IPS-15b (cell line): ENCODE data around the gene ST8SIA4.

Experiments used
- H3K27me3 ChIP-seq: one replicate; pipeline ENCODE4 v1.6.1; 2013; ENCODE audit warnings: low read length; ENCODE audit not compliant: control insufficient read depth, insufficient read depth
- H3K36me3 ChIP-seq: one replicate; pipeline ENCODE4 v1.6.1; 2013; ENCODE audit warnings: low read length; ENCODE audit not compliant: control insufficient read depth, insufficient read depth
- H3K4me1 ChIP-seq: one replicate; pipeline ENCODE4 v1.6.1; 2013; ENCODE audit warnings: mild to moderate bottlenecking, low read length; ENCODE audit not compliant: control insufficient read depth, insufficient read depth
- H3K4me3 ChIP-seq: one replicate; pipeline ENCODE4 v1.5.1; 2013; ENCODE audit warnings: low read depth, low read length
- H3K9ac ChIP-seq: one replicate; pipeline ENCODE4 v1.6.1; 2013; ENCODE audit warnings: low read depth, mild to moderate bottlenecking, low read length
- H3K9me3 ChIP-seq: one replicate; pipeline ENCODE4 v1.6.1; 2013; ENCODE audit warnings: mild to moderate bottlenecking, low read length; ENCODE audit not compliant: control insufficient read depth, insufficient read depth

The ST8SIA4 gene

DNA sequence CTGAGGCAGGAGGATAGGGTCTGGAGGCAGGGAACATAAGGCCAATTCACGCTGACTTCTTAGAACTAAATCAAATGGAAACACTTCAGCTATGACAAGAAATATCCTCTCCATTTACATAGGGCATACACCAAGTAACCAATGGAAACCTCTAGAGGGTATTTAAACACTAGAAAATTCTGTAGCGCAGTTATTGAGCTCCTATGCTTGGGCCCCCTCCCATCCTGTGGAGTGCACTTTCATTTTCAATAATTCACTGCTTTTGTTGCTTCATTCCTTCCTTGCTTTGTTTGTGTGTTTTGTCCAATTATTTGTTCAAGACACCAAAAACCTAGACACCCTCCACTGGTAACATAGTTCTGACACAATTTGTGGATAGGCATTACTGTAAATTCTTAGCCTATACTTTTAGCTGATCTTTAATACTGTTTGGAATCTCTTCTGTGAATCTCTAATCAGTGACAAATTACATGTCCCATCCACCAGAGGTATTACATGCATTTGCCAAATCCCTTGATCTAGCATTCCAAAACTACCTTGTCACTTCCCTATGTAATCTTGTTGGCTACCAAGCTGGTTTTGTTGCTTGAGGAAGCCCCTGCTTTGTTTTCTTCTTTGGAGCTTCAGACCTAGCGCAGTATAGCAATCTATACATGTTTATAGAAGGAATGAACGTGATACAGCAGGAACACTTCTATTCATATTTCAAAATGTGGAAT, 61.6 kb downstream of the ST8SIA4 start:
- Histone ChIP-seq H3K9ac (no peak overlapping the region), H3K27me3 (no peaks in the 10 kb centered on the region), H3K9me3 (no peaks in the 10 kb centered on the region), H3K36me3 (no peaks in the 10 kb centered on the region), H3K4me1 (peaks cover 4% of the 10 kb centered on the region), H3K4me3 (no peak overlapping the region)

GRCh38 chr5:100840789-100841188, 62.3 kb downstream of the ST8SIA4 start:
- Histone ChIP-seq H3K4me1 (peaks cover 4% of the 10 kb centered on the region), H3K36me3 (no peaks in the 10 kb centered on the region), H3K9ac (no peak overlapping the region), H3K4me3 (no peak overlapping the region), H3K9me3 (no peaks in the 10 kb centered on the region), H3K27me3 (no peaks in the 10 kb centered on the region)

- Histone ChIP-seq H3K4me1 (peaks cover 4% of the 10 kb centered on the region), H3K4me3 (no peak overlapping the region), H3K36me3 (no peaks in the 10 kb centered on the region), H3K9ac (no peak overlapping the region), H3K27me3 (no peaks in the 10 kb centered on the region), H3K9me3 (no peaks in the 10 kb centered on the region)
Measured at GRCh38 chr5:100840370-100840769, 62.7 kb downstream of the ST8SIA4 start.

DNA sequence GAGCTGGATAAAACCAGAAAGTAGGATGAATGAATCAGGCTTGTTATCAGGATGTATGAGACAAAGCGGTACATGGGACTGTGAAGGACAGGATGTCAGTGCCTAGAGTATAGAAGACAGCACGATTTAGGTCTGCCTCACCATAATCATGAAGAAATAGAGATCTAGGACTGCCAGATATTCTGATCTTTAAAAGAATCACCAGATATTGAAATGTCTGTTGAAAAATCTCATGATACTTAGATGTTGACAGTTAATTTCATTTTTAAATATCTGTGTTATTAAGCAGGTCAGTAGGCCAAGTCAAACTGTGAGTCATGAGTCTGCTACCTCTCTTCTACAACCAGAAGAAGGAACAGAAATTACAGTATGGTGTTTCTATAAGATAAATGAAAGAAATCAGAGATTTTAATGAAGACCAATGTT, 65.0 kb downstream of the ST8SIA4 start:
- no peaks in the 10 kb centered on the region for H3K36me3 ChIP-seq
- H3K4me1 ChIP-seq, result peaks cover 4% of the 10 kb centered on the region
- H3K9me3 ChIP-seq, result no peaks in the 10 kb centered on the region
- H3K9ac ChIP-seq, result no peak overlapping the region
- no peaks in the 10 kb centered on the region for H3K27me3 ChIP-seq
- no peak overlapping the region for H3K4me3 ChIP-seq

- H3K4me3 ChIP-seq, result no peak overlapping the region
- no peaks in the 10 kb centered on the region for H3K9me3 ChIP-seq
- no peaks in the 10 kb centered on the region for H3K4me1 ChIP-seq
- no peaks in the 10 kb centered on the region for H3K27me3 ChIP-seq
- no peak overlapping the region for H3K9ac ChIP-seq
- H3K36me3 ChIP-seq, result no peaks in the 10 kb centered on the region
Measured at GRCh38 chr5:100834519-100834918, 68.6 kb downstream of the ST8SIA4 start.

DNA sequence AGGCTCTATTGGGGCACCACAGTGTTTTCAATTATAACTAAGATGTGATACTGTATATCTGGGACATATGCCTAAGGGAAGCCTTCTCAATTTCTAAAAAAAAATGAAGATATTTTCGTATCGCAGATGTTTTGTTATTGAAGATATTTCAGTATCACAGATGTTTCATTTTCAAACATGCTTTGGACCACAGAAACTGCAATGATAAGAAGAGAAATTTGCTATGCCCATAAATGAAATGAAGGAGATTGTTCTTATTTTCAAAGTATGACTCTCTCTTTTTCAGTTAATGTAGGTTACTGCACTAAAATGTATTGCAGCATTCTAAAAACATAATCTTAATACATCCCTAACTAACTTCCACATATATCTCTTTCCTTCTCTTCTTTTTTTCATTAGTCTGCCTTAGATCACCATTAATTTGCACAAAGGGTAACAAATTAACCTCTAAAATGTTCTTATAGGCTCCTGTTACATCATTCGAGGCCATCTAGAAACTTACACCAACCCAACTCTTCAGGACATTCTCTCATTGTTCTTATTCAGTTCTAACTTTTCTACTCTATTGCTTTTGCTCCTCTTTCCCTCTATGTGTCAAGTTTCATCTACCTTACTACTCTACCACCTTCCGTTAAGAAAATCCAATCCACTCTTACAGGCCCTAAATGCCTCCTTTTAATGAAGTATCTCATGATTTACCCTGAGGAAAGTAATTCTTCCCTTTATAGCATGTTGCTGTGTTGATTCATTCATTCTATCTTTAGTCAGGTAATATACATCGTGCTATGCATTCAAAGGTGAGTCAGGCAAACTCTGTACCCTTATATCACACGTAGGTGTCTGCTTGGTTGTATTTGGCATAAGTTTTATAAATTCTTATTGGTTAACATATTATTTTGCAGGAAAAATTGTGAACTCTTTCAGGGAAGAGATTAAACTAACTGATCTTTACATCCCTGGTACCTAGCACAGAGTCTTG, 70.5 kb downstream of the ST8SIA4 start:
- Histone ChIP-seq H3K4me1 (peaks cover 3% of the 10 kb centered on the region), H3K9me3 (no peaks in the 10 kb centered on the region), H3K27me3 (no peaks in the 10 kb centered on the region), H3K36me3 (no peaks in the 10 kb centered on the region), H3K4me3 (no peak overlapping the region), H3K9ac (no peak overlapping the region)

DNA sequence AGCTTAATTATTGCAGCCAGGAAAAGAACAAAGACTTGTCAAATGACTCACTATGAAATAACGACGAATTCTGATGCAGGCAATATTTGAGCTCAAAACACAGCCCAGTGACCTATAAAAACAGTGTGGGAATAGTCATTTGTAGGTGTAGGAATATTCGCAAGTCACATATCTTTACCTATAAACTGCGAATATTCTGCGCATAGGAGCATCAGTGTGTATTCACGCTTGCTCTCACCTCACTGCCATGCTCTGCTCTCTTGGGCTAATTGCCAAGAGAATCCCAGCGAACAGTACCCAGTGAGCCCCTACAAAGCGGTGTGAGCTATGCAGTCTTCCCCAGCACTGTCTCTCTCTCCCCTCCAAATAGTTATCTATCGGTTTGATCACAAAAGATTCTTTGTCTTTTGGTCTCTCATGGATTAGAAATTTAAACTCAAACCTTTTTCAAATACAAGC, 74.2 kb downstream of the ST8SIA4 start:
- no peaks in the 10 kb centered on the region for H3K36me3 ChIP-seq
- H3K4me1 ChIP-seq, result peaks cover 3% of the 10 kb centered on the region
- H3K9me3 ChIP-seq, result no peaks in the 10 kb centered on the region
- H3K27me3 ChIP-seq, result no peaks in the 10 kb centered on the region
- H3K4me3 ChIP-seq, result no peak overlapping the region
- no peak overlapping the region for H3K9ac ChIP-seq

- Histone ChIP-seq H3K9me3 (no peaks in the 10 kb centered on the region), H3K4me3 (no peak overlapping the region), H3K36me3 (no peaks in the 10 kb centered on the region), H3K9ac (no peak overlapping the region), H3K4me1 (peaks cover 3% of the 10 kb centered on the region), H3K27me3 (no peaks in the 10 kb centered on the region)
Measured at GRCh38 chr5:100828071-100828897, 74.8 kb downstream of the ST8SIA4 start.

- Histone ChIP-seq H3K9ac (no peak overlapping the region), H3K36me3 (no peaks in the 10 kb centered on the region), H3K9me3 (no peaks in the 10 kb centered on the region), H3K4me1 (peaks cover 3% of the 10 kb centered on the region), H3K4me3 (no peak overlapping the region), H3K27me3 (no peaks in the 10 kb centered on the region)
Measured at GRCh38 chr5:100827481-100827889, 75.6 kb downstream of the ST8SIA4 start.

DNA sequence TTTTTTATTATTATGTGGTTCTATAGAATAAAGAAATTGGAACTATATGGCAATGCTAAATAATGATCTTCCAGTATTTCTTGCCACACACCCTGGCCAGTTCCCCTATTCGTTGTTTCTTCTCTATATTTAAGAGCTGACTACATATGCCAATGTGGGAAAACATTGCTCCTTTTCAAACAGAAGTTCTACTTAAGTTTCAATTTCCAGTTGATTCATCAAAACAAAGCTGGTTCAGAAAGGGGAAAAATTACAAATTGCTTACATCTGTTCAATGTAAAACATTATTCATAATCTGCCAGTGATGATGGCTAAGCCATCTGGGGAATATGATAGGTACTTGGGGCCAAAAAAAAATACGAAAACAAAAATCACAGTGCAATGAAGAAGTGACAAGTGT, 76.9 kb downstream of the ST8SIA4 start:
- Histone ChIP-seq H3K4me1 (peaks cover 3% of the 10 kb centered on the region), H3K4me3 (no peak overlapping the region), H3K27me3 (no peaks in the 10 kb centered on the region), H3K9ac (no peak overlapping the region), H3K36me3 (no peaks in the 10 kb centered on the region), H3K9me3 (no peaks in the 10 kb centered on the region)

DNA sequence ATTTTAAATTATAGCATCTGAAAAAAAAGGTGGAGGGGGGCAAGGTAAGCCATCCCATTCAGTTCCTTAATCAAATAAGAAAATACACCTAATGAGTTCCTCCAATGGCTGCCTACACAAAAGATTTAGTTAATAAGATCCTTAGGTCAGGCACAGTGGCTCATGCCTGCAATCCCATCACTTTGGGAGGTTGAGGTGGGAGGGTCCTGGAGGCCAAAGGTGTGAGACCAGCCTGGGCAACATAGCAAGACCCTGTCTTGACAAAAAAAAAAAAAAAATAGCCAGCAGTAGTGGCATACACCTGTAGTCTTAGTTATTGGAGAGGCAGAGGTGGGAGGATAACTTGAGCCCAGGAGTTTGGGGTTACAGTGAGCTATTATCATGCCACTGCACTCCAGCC, 78.4 kb downstream of the ST8SIA4 start:
- H3K9me3 ChIP-seq, result no peaks in the 10 kb centered on the region
- no peaks in the 10 kb centered on the region for H3K36me3 ChIP-seq
- H3K4me3 ChIP-seq, result no peak overlapping the region
- no peak overlapping the region for H3K9ac ChIP-seq
- no peaks in the 10 kb centered on the region for H3K27me3 ChIP-seq
- peaks cover 3% of the 10 kb centered on the region for H3K4me1 ChIP-seq
